ENCODE results near the gene CPSF3.
"Not testable (repeated sequence)": the region's sequence is repeated elsewhere in the genome, so short reads cannot be mapped to it uniquely, and the experiment has no call there.

The CPSF3 gene

DNA sequence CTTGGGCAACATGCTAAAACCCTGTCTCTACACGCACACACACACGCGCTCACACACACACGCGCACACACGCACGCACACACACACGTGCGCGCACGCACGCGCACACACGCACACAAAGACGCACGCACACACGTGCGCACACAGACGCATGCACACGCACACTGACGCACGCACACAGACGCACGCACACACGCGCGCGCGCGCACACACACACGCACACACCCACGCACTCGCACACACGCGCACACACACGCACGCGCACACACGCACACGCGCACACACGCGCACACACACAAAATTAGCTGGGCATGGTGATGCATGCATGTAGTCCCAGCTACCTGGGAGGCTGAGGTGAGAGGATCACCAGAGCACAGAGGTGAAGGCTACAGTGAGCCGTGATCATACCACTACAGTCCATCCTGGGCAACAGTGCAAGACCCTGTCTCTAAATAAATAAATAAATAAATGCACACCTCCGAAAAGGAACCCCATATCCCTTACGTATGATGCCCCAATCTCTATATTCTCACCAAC, 42.8 kb downstream of the CPSF3 start:
- DNase-seq (ENCODE audit: low spot score): no peak

DNA sequence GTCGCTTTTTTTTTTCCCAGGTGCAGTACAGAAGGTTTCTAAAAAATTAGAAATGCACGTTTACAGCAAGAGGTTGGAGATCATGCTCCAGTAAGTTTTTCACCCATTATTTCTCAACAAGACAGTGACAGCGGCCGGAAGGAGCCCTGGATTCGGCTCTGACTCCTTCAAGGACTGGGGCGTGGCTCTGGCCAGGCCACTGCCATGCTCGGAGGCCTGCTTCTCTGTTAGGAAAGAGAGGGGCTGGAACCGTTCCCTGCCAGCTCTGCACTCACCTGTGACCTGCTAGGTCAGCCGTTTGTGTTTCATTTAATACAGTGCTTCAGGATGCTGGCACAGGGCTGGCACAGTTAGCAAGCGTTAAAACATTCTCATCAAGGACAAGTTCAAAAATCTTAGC, 44.2 kb downstream of the CPSF3 start:
- no peak for DNase-seq (ENCODE audit: low spot score)

DNA sequence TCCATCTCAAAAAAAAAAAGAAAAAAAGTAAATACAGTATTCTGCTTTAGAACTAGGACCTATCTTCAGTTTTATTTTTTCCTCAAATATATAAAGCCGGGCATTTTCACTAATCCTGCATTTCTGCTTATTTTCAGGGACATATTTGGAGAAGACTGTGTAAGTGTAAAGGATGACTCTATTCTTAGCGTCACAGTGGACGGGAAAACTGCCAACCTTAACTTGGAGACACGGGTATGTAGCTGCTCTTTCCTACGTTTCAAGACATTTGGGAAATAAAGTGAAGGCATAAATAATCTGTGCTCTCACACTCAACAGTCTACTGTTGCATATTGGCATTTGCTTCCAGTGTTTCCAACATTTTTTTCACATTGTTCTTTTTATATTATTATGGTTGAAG, 47.8 kb downstream of the CPSF3 start:
- no peak for DNase-seq (ENCODE audit: low spot score)

DNA sequence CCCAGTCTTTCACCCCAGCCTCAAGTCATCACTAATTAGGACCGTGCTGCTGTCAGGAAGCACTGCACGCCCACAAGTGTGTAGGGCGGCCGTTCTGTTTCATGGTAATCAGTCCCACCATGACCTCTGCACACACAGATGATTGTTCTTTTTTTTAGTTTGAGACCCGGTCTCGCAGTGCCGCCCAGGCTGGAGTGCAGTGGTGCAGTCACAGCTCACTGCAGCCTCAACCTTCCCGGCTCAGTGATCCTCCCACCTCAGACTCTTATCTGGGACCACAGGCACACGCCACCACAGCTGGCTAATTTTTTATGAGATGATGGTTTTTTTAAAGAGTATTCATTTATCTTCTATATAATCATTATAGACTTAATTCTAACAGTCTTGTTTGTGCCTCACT, 49.1 kb downstream of the CPSF3 start:
- no peak for DNase-seq (ENCODE audit: low spot score)

DNA sequence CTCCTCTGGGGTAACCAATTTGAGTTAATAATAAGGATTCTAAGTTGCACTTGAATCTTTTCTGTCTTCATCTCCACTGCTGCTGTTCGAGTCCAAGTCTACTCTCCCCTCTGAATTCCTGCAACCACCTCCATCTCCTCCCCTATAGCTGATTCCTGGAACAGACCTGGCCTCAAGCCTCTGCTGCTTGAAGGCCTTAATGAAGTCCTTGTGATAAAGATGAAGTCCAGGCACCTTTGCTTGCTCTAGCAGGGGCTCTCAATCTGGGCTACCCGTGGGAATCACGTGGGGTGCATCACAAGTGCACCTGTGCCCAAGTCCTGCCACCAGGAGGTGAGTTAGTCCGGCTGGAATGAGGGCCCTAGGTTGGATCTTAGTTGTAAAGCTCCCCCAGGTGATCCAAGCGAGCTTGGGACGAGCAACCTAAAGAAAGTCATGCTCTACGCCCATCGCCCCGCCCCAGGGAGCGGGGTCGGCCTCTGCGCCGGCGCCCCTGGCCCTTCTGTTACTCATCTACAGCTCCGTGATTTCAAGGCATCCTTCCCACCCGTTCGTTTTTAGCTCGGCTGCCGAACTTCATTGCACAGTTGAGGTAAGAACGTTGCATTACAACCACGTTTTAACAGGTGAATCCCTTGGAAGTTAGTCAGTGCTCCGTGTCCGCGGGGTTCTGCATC, 50.0 kb downstream of the CPSF3 start:
- no peak for DNase-seq (ENCODE audit: low spot score)

DNA sequence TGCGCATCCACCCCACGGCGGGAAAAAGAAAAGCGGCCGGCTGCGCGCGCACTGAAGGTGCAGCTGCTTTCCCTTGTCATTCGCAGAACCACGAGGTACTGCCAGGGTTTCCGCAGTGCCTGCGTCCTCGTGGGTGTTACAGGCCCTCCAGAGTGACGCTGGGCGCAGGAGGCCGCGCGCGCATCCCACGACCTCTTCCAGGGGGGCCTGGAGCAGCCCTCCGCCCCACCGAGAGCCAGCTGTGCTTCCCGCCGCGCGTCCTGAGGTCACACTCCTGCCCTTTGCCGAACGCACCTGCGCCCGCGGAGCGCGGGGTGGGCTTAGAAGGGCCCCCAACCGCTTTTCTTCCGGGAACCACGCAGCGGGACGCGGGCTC, 50.5 kb downstream of the CPSF3 start:
- peak; percentile 13 for DNase-seq (ENCODE audit: low spot score)

DNA sequence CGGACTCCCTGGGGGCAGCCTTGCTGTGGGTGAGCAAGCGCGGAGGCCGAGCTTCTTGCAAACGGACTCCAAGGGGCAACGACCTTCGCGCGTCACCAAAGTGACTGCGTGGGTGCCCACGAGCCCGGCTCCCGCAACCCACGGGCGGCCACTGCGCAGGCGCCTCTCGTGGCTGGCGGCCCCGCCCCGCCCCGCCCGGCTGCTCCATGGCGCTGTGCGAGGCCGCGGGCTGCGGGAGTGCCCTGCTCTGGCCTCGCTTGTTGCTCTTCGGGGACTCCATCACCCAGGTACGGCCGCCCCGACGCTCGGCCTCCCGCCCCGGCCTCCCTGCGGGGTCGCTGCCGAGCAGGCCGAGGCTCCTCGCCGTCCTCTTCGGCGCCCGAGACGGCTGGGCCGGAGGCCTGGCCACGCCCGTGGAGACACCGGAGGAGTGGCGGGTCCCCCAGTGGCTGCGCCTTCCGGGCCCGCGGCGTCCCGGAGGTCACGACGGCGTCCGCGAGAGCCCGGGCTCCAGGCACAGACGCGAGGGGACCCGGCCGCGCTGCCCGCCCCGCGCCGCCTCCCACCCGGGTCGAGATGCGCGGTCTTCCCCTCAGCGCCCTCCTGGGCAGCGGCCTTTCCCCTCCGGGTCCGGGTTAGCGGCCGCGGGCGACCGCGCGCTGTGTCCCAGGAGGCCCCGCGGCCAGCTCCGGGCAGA, 51.1 kb downstream of the CPSF3 start, which contains the start of gene IAH1:
IAH1 (plus strand) TSS at position 191 of the 697 bp plus-strand sequence; CDS start at position 207, 16 bp downstream.
- peak; percentile 37 for DNase-seq (ENCODE audit: low spot score)

DNA sequence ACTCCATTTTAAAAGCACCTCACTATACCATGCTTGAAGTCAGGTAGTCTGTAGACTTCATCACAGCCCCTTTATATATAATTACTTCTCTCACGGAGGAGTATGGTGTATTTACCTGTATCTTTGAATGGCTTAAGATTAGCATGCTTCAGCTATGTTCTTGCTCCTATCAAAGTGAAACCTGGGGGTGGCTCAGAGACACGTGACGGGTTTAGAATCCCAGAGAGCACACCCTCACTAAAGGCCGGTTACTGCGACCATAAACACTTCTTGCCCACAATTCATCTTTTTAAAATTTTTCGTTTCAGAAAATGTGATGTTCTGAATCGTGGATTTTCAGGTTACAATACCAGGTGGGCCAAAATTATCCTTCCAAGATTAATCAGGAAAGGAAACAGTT, 54.5 kb downstream of the CPSF3 start:
- no peak for DNase-seq (ENCODE audit: low spot score)

DNA sequence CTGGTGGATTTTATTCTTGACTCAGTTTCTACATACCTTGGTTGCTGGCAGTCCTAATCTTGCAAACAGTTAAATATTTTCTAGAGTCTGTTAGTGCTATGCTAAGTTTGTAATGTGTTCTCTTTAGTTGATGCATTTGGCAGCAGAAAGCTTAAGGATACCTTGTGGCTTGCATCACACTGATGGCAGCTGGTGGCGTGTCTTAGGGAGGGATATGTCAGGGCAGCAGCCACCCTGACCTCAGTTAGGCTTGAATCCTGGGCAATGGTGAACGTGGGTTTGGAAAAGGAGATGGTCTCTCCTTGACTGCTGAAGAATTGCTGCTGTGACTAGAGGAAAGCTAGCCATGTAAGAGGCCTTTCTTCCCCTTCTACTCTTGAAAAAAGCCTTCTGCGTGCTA, 55.1 kb downstream of the CPSF3 start:
- no peak for DNase-seq (ENCODE audit: low spot score)

DNA sequence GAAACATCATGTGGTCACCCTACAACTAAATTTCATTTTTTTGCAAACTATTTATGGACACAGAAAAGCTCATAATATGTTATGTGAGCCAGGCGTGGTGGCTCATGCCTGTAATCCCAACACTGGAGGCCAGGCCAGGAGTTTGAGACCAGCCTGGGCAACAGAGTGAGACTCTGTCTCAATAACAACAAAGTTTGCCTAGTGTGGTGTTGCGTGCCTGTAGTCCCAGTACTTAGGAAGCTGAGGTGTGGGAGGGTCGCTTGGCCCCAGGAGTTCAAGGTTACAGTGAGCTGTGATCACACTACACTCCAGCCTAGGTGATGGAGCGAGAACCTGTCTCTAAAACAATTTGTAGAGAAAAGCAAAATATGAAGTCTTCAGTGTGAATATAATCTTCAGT, 56.7 kb downstream of the CPSF3 start:
- no peak for DNase-seq (ENCODE audit: low spot score)

DNA sequence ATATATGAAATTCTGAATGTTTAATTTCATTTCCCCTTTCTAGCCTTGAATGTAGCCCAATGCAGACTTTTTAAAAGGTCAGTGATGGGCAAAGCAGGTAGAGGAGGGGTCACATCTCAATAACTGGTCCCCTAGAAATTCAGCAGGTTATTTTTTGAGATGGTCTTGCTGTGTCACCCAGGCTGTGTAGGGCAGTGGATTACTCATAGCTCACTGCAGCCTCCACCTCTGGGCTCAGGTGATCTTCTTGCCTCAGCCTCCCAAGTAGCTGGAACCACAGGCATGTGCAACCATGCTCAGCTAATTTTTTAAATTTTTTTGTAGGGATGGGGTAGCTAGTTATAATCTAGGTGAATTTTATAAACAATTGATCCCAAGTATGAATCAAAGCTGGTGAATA, 59.7 kb downstream of the CPSF3 start:
- DNase-seq (ENCODE audit: low spot score): no peak

DNA sequence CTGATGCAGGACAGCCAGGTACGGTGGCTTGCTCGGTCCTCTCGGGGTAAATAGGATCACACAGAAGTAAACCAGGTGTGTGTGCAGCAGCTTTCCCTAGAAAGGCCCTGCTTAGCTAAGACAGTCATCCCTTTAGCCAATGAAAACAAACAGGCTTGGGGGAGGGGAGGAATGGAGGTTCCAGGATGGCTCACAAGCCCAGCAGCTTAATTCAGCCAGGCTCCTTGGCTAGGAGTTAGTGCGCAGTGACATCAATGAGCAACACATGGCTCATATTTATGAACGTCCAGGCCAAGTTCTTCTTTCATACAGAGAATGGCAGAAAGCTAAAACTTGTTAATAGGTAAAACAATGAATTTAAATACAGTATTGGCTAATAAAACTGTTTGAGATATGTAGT, 61.1 kb downstream of the CPSF3 start:
- DNase-seq (ENCODE audit: low spot score): no peak

DNA sequence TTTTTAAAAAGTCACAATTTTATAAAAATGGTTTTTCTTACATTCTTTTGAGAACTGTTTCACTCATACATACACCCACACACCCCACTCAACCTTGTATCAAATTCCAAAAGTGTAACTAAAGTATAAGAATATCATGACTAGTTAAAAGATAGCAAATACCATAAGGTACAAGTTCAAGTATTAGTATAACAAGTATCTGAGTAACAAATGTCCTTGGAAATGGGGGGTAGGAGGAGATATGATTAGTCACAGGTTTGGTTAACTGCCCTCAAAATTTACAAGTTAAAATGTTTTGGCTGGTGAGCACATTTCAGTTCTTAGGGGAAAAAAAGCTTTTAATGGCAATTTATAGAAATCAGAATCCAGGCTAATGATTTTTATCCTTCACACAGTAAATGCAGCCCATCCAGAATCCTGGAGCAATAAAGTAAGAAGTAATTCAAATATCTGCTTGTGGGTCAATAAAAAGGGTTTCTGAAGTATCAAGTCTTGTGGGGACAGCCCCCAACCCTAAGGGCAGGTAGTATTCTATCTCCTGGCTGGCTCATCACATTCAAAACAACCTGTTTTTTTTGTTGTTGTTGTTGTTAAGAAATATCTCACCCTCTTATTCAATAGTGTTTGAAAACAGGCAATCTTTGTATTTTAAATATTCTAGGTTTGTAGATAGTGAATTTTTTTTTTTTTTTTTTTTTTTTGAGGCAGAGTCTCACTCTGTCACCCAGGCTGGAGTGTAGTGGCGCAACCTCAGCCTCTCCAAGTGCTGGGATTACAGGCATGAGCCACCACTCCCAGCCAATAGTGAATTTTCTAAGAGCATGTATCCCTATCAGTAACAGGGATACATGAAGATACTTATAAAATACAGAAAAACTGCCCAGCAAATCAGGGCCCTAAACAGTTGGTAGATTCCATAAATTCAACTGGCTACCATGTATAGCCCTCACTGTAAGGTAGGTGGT, 65.4 kb downstream of the CPSF3 start:
- DNase-seq (ENCODE audit: low spot score): no peak

DNA sequence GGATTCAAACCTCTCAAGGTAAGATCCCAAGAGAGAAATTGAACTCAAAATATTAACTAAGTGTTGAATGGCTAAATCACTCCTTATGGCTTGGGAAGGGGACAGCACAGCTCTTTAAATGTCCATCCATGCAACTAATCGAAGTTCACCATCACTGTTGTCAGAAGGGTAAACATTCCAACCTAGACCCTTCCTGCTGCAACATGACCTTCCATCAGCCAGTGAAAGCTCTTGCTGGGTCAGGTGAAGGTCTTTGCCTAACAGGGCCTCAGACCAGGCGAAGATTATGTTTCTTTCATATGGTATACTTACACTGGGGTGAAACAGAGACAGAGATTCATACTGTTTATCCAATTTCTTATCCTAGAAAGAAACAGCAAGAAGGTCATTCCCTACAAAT, 67.3 kb downstream of the CPSF3 start:
- DNase-seq (ENCODE audit: low spot score): no peak

DNA sequence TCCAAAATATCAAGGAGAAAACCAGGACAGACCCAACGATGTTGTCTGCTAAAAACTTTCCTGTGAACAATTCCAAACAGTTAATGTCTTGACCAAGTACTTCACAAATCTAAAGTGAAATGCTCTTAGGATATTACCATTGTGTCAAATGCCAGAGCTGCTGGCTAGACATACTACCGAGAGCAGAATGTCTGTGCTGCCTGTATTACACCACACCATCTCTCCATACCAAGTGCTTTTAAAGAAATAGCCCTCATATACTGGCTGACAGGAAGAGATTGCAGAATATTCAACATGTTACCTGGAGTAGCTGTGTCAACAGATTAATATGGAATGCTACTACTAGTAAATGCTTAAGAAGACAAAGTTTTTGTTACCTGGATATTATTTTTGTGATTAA, 69.5 kb downstream of the CPSF3 start:
- no peak for DNase-seq (ENCODE audit: low spot score)

DNA sequence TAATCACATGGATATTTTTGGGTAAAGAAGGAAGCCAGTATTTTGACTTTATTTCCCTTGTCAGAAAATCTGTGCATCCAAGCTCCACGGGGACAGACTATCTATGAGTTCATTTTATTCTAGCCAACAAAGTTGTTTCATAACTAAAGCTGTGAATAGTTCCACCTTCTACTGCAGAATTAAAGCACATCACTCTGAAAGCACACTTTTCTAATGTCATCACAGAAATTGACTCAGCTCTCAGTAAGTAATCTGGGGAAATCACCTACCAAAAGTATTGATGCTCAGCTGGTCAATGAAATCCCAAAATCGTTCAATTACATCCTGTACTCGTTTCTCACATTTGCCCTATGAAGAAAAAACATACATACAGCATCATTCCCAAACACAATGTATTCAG, 70.0 kb downstream of the CPSF3 start:
- no peak for DNase-seq (ENCODE audit: low spot score)

DNA sequence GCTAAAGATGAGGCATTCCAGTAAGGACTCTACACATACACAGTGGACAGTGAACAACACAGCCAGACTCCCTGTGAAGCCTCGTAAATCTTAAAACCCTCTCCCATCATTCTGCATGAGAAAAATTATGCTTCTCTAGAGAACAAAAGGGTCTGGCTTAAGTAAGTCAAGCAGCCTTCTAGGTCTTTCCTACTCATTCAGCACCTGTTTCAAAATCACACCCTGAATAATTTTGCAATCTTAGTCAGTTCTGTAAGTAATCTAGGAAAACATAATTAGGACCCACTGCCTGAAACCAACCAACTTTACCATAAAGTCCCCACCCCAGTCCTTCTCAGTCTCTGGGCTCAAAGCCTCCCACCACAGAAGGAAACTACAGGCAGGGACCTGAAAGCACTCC, 70.6 kb downstream of the CPSF3 start:
- no peak for DNase-seq (ENCODE audit: low spot score)

DNA sequence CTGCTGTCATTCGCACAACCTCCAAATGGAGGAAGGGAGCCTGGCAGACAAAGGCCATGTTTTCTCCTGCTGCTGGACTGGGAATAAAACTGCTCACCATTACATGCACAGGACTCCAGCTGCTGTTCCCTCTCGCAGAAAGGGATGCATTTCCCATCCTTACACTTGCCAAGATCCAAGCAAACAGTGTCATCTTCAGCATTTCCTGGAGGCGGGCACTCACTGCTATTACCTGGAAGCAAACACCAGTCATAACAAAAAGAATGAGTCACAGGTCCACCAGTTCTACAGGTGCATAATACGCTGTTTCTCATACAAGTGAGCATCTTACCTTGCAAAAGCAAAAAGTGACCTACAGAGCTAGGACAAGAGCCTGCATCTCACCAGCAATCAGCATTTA, 73.6 kb downstream of the CPSF3 start:
- no peak for DNase-seq (ENCODE audit: low spot score)

DNA sequence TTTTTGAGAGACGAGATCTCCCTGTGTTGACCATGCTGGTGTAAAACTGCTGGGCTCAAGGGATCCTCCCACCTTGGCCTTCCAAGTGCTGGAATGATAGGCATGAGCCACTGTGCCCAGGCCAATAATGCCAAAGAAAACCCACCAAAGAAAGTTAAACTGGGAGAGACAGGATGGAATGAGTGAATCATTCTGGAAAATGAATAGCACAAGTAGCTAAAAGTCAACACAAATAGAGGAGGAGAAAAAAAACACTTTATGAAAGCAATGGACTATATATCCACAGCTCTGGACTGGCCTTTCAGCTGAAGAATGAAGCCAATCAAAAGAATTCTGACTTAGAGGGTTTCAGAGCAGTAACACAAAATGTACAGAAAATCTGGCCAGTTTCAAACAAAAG, 74.8 kb downstream of the CPSF3 start:
- DNase-seq (ENCODE audit: low spot score): no peak

DNA sequence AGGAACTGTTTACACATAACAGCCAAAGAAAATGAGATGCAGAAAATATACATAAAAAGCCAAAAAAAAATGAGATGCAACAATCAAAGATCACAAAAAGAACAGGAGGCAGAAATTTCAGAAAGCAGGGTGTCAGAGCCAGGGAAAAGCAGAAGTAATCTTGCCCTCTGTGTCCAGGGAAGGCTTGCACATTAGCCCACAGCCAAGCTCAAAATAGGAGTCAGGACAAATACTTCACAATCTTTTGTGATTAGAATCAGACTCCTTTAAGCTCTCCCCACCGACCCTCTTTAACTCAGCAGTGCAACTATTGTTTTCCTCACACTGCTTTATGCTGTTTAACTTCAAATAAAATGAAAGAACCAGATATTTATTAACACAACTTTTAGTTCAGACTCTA, 85.5 kb downstream of the CPSF3 start:
- no peak for DNase-seq (ENCODE audit: low spot score)

DNA sequence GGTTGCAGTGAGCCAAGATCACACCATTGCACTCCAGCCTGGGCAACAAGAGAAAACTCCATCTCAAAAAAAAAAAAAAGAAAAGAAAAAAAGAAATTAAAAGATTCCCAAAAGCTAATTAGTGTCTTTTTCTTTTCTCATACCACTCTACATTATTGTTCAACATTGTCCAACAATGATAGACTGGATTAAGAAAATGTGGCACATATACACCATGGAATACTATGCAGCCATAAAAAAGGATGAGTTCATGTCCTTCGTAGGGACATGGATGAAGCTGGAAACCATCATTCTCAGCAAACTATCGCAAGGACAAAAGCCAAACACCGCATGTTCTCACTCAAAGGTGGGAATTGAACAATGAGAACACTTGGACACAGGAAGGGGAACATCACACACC, 90.5 kb downstream of the CPSF3 start:
- DNase-seq (ENCODE audit: low spot score): not testable (repeated sequence)

DNA sequence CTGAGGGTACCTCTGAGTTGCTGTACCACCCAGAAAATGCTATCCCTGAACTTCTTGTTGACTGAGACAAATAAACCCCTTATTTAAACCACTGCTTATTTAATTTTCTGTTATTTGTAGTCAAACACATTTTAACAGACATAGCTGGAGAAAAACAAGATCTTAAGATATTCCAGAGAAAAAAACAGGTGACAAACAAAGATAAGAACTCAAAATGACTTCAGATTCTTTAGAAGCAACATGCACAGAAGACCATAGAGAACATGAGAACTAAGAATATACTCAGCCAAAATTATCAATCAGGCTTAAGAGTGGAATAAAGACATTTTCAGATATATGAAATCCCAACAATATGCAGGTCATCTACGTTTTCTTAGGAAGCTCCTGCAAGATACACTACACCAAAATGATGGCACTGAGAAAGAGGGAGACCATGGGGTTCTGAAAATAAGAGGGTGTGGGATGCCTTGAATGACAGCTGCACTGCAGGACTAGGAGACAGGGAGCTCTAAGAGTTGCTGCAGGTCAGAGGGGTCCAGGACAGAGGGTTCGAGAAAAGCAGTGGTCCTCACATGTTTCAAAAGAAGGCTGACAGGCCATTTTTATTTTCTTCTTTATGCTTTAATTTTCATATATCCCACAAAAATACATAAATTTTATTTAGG, 93.8 kb downstream of the CPSF3 start:
- no peak for DNase-seq (ENCODE audit: low spot score)
